Body of pancreas (tissue), 4 donors: ENCODE results near the gene SLC22A23.

ENCODE experiments used
- CTCF ChIP-seq, 7 experiments: fragments of 450-650 bp in 4 of 7; fragments of 200-600 bp in 3 of 7; sonication (generic) in 3 of 7; IDR thresholded peaks; one replicate each; pipeline ENCODE4 v1.5.1; 2016 to 2019; ENCODE audit warnings: antibody characterized with exemption in 7 of 7
- POLR2A ChIP-seq, 3 donors: fragments of 450-650 bp; IDR thresholded peaks; one replicate each; pipeline ENCODE4 v1.6.1; 2016; ENCODE audit warnings: antibody characterized with exemption in 3 of 3, mild to moderate bottlenecking in 2 of 3

- TF ChIP-seq CTCF (IDR thresholded peaks at IDR 0.05) = no peak
- no peak for TF ChIP-seq POLR2A (IDR thresholded peaks at IDR 0.05)
Measured at GRCh38 chr6:3278691-3279090, 178.2 kb downstream of the SLC22A23 start.
